H7 (cell line): Measurements from ENCODE around the gene NFKBIZ. TPM values are rescaled to one million over a fixed set of nuclear protein-coding genes. Genes with fewer than 3 reads are reported as not detected.
"Not testable (repeated sequence)": the region's sequence is repeated elsewhere in the genome, so short reads cannot be mapped to it uniquely, and the experiment has no call there.

Source experiments
- DNase-seq: peaks from one replicate; pipeline ENCODE4 v3.0.0; 2012
- H3K27me3 ChIP-seq: 2 replicates; pipeline ENCODE4 v1.6.0; 2011; ENCODE audit warnings: mild to moderate bottlenecking, low read length; ENCODE audit not compliant: control insufficient read depth, insufficient read depth
- H3K36me3 ChIP-seq: replicated peaks from 2 replicates; pipeline ENCODE4 v1.5.1; 2011; ENCODE audit warnings: low read length; ENCODE audit not compliant: control insufficient read depth, insufficient read depth
- H3K4me3 ChIP-seq: 2 replicates; pipeline ENCODE4 v1.5.1; 2011; ENCODE audit warnings: low read depth, mild to moderate bottlenecking, control low read depth, low read length, moderate library complexity; ENCODE audit not compliant: insufficient read depth
- total RNA-seq: library from RNA; depleted of rRNA; stranded (reverse); fragments of >200 nt; shearing (Covaris generic); gene quantifications from 2 replicates; pipeline ENCODE4 v1.2.3, GENCODE V29; 2014

The NFKBIZ gene
- total RNA-seq, 1 experiment from 2014 or later = 3.5 TPM

GRCh38 chr3:101851850-101852714, 2.8 kb downstream of the NFKBIZ start:
- DNase-seq = no peak
- Histone ChIP-seq H3K36me3 (peaks cover 27% of the 10 kb centered on the region), H3K27me3 (no peaks in the 10 kb centered on the region), H3K4me3 (no peak overlapping the region)

GRCh38 chr3:101852983-101853840, 3.9 kb downstream of the NFKBIZ start:
- no peak for DNase-seq
- H3K36me3 ChIP-seq = peaks cover 34% of the 10 kb centered on the region
- no peaks in the 10 kb centered on the region for H3K27me3 ChIP-seq

GRCh38 chr3:101853982-101854381, 4.7 kb downstream of the NFKBIZ start:
- DNase-seq = no peak
- Histone ChIP-seq H3K27me3 (no peaks in the 10 kb centered on the region), H3K36me3 (peaks cover 37% of the 10 kb centered on the region), H3K4me3 (no peak overlapping the region)

More at GRCh38 chr3:101852983-101853840, 3.9 kb downstream of the NFKBIZ start:
- no peak overlapping the region for H3K4me3 ChIP-seq

GRCh38 chr3:101854608-101855304, 5.4 kb downstream of the NFKBIZ start:
- no peak overlapping the region for H3K4me3 ChIP-seq
- H3K27me3 ChIP-seq = no peaks in the 10 kb centered on the region
- DNase-seq = no peak
- H3K36me3 ChIP-seq = peaks cover 43% of the 10 kb centered on the region

GRCh38 chr3:101857301-101857741, 8.0 kb downstream of the NFKBIZ start:
- peaks cover 49% of the 10 kb centered on the region for H3K36me3 ChIP-seq
- no peak for DNase-seq
- H3K27me3 ChIP-seq = no peaks in the 10 kb centered on the region
- no peak overlapping the region for H3K4me3 ChIP-seq

- no peak overlapping the region for H3K4me3 ChIP-seq
- H3K27me3 ChIP-seq = no peaks in the 10 kb centered on the region
- peaks cover 40% of the 10 kb centered on the region for H3K36me3 ChIP-seq
These were observed 9.2 kb downstream of the NFKBIZ start for GRCh38 chr3:101858464-101859030.

GRCh38 chr3:101859882-101860448, 10.7 kb downstream of the NFKBIZ start:
- Histone ChIP-seq H3K36me3 (peaks cover 31% of the 10 kb centered on the region), H3K27me3 (no peaks in the 10 kb centered on the region), H3K4me3 (no peak overlapping the region)
- no peak for DNase-seq

More at GRCh38 chr3:101858464-101859030, 9.2 kb downstream of the NFKBIZ start:
- no peak for DNase-seq

- Histone ChIP-seq H3K27me3 (no peaks in the 10 kb centered on the region), H3K4me3 (no peak overlapping the region), H3K36me3 (peaks cover 22% of the 10 kb centered on the region)
- no peak for DNase-seq
These were observed 12.0 kb downstream of the NFKBIZ start for GRCh38 chr3:101861212-101861788.

GRCh38 chr3:101861789-101862415, 12.6 kb downstream of the NFKBIZ start:
- no peak overlapping the region for H3K4me3 ChIP-seq
- no peaks in the 10 kb centered on the region for H3K27me3 ChIP-seq
- DNase-seq = no peak
- H3K36me3 ChIP-seq = peaks cover 22% of the 10 kb centered on the region

GRCh38 chr3:101862416-101863165, 13.3 kb downstream of the NFKBIZ start:
- no peak overlapping the region for H3K4me3 ChIP-seq
- H3K36me3 ChIP-seq = peaks cover 16% of the 10 kb centered on the region
- DNase-seq = no peak
- no peaks in the 10 kb centered on the region for H3K27me3 ChIP-seq

GRCh38 chr3:101864926-101865325, 15.6 kb downstream of the NFKBIZ start:
- H3K4me3 ChIP-seq, H3K27me3 ChIP-seq, DNase-seq, H3K36me3 ChIP-seq: not testable (repeated sequence)

- Histone ChIP-seq H3K4me3 (no peak overlapping the region), H3K36me3 (peaks cover 2% of the 10 kb centered on the region; the same call in 1 of the 2 replicates), H3K27me3 (no peaks in the 10 kb centered on the region)
- DNase-seq = peak; percentile 77
These were observed 16.6 kb downstream of the NFKBIZ start for GRCh38 chr3:101865751-101866509.
